Testis (tissue), 3 donors: ENCODE results near the gene S100A5. TPM values are rescaled to one million over a fixed set of nuclear protein-coding genes. Genes with fewer than 3 reads are reported as not detected.
"Not testable (repeated sequence)": the region's sequence is repeated elsewhere in the genome, so short reads cannot be mapped to it uniquely, and the experiment has no call there.

Experiments
- DNase-seq: peaks from one replicate; pipeline ENCODE4 v3.0.0-alpha.2; 2019
- H3K27ac ChIP-seq, 2 donors: fragments of 200-600 bp; sonication (generic); one replicate each; pipeline ENCODE4 v1.5.1; 2019
- H3K27me3 ChIP-seq: fragments of 200-600 bp; sonication (generic); one replicate; pipeline ENCODE4 v1.5.1; 2019
- H3K36me3 ChIP-seq: fragments of 200-600 bp; sonication (generic); one replicate; pipeline ENCODE4 v1.5.1; 2017; ENCODE audit warnings: low read depth; ENCODE audit errors: missing control alignments
- H3K4me1 ChIP-seq: fragments of 200-600 bp; sonication (generic); one replicate; pipeline ENCODE4 v1.5.1; 2019
- H3K4me3 ChIP-seq, 2 donors: fragments of 200-600 bp; sonication (generic); one replicate each; pipeline ENCODE4 v1.5.1; 2017 to 2019
- H3K9me3 ChIP-seq: fragments of 200-600 bp; sonication (generic); one replicate; pipeline ENCODE4 v1.5.1; 2017
- CTCF ChIP-seq, 3 experiments: fragments of 450-650 bp in 2 of 3; fragments of 200-600 bp in 1 of 3; sonication (generic) in 1 of 3; IDR thresholded peaks; one replicate each; pipeline ENCODE4 v1.5.1; 2016 to 2019; ENCODE audit warnings: antibody characterized with exemption in 3 of 3, mild to moderate bottlenecking in 2 of 3, moderate library complexity in 1 of 3
- POLR2A ChIP-seq: fragments of 450-650 bp; IDR thresholded peaks from one replicate; pipeline ENCODE4 v1.6.1; 2017; ENCODE audit warnings: antibody characterized with exemption, mild to moderate bottlenecking, moderate library complexity
- WGBS, 2 donors: methylation state at CpG; one replicate each; pipeline ENCODE4 v1.1.5; 2018; 5-methylcytosine and 5-hydroxymethylcytosine counted together
- intact Hi-C: fragments of 100-400 bp; cut with DNase I; formaldehyde crosslinking; loops from one replicate; pipeline ENCODE4 v1.15.1; 2023; ENCODE audit warnings: low total_unique reads
- polyA plus RNA-seq: library from polyadenylated mRNA; stranded (reverse); fragments of 350-450 nt; fragmentation: Illumina TruSeq; extraction: RNeasy Lipid Tissue Mini Kit (QIAGEN cat#74804); gene quantifications from one replicate; pipeline ENCODE4 v1.2.3, GENCODE V29; 2014; ENCODE audit warnings: low read depth, low replicate concordance; ENCODE audit not compliant: insufficient read depth
- total RNA-seq, 2 donors: library from RNA; depleted of rRNA; stranded (reverse); fragments of >200 nt; gene quantifications; one replicate each; pipeline ENCODE4 v1.2.3, GENCODE V29; 2016

Gene S100A5
- total and polyA plus RNA-seq, 3 donors from 2014 or later: 1.3 TPM; not detected in 2

- no peaks in the 10 kb centered on the region for H3K9me3 ChIP-seq
- H3K36me3 ChIP-seq: no peaks in the 10 kb centered on the region
- no peak overlapping the region for H3K27ac ChIP-seq
- TF ChIP-seq POLR2A: no peak
- no peak for TF ChIP-seq CTCF (IDR thresholded peaks at IDR 0.05)
- no peaks in the 10 kb centered on the region for H3K27me3 ChIP-seq
- WGBS, 2 donors: 72 to 75% methylated on average over 9 of the region's 9 CpGs
- intact Hi-C loops: no loop called here
- no peaks in the 10 kb centered on the region for H3K4me1 ChIP-seq
- H3K4me3 ChIP-seq: no peak overlapping the region
- no peak for DNase-seq
Observed at GRCh38 chr1:153577624-153578051, 36.9 kb upstream of the S100A5 start.

DNA sequence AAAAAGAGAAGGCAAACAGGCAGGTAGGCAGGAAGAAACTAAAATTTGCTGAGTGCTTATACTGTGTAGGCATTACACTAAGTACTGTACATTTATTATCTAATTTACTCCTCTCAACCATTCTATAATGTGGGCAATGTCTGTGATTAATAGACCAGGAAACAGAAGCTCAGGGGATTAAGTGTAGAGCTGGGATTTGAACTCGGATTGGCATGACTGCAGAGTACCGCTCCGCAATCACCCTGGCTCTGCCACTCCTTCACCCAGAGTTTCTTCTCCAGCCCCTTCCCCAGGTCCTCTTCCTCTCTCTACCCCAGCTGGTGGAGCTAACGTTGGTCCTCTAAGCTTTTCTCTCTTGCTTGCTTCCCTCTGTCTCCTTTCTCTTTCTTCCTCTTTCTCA is 36.4 kb upstream of the S100A5 start:
- intact Hi-C loops: no loop called here

DNA sequence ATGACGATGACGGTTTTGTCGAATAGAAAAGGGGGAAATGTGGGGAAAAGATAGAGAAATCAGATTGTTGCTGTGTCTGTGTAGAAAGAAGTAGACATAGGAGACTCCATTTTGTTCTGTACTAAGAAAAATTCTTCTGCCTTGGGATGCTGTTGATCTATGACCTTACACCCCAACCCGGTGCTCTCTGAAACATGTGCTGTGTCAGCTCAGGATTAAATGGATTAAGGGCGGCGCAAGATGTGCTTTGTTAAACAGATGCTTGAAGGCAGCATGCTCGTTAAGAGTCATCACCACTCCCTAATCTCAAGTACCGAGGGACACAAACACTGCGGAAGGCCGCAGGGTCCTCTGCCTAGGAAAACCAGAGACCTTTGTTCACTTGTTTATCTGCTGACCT is 34.8 kb upstream of the S100A5 start:
- H3K9me3 ChIP-seq, H3K27me3 ChIP-seq, H3K27ac ChIP-seq, H3K36me3 ChIP-seq, intact Hi-C loops, H3K4me1 ChIP-seq, H3K4me3 ChIP-seq, DNase-seq: not testable (repeated sequence)
- WGBS, 2 donors: 77 to 87% methylated on average over 10 of the region's 10 CpGs

More for the DNA sequence above, 36.4 kb upstream of the S100A5 start:
- TF ChIP-seq CTCF (IDR thresholded peaks at IDR 0.05) (no peak), POLR2A (no peak)
- Histone ChIP-seq H3K9me3 (no peaks in the 10 kb centered on the region), H3K36me3 (no peaks in the 10 kb centered on the region), H3K27ac (no peak overlapping the region), H3K27me3 (no peaks in the 10 kb centered on the region), H3K4me3 (no peak overlapping the region), H3K4me1 (no peaks in the 10 kb centered on the region)
- 76 to 88% methylated on average over 4 of the region's 4 CpGs for WGBS, 2 donors
- DNase-seq: no peak

- intact Hi-C loops, H3K27me3 ChIP-seq, H3K9me3 ChIP-seq, H3K4me3 ChIP-seq, H3K4me1 ChIP-seq, DNase-seq, H3K27ac ChIP-seq, H3K36me3 ChIP-seq: not testable (repeated sequence)
- WGBS, 2 donors: 55 to 79% methylated on average over 10 to 35 of the region's 35 CpGs
Observed at GRCh38 chr1:153575081-153575491, 34.4 kb upstream of the S100A5 start.

GRCh38 chr1:153573351-153573750 is 32.6 kb upstream of the S100A5 start:
- intact Hi-C loops: loop anchor here (5.0 kb wide), 1 partner anchor 61 kb away; no protein-coding TSS in a partner anchor
- peak overlapping the region in 1 of 2 donors; percentile 50 for H3K27ac ChIP-seq
- no peaks in the 10 kb centered on the region for H3K9me3 ChIP-seq
- 90 to 92% methylated on average over 3 of the region's 3 CpGs for WGBS, 2 donors
- no peaks in the 10 kb centered on the region for H3K27me3 ChIP-seq
- no peak for DNase-seq
- TF ChIP-seq POLR2A (no peak), CTCF (IDR thresholded peaks at IDR 0.05) (no peak)
- H3K4me3 ChIP-seq: no peak overlapping the region
- H3K4me1 ChIP-seq: no peaks in the 10 kb centered on the region
- H3K36me3 ChIP-seq: no peaks in the 10 kb centered on the region

GRCh38 chr1:153572569-153573015 is 31.9 kb upstream of the S100A5 start:
- intact Hi-C loops: loop anchor here (5.0 kb wide), 1 partner anchor 60 kb away; no protein-coding TSS in a partner anchor

More at GRCh38 chr1:153572569-153573015, 31.9 kb upstream of the S100A5 start:
- Histone ChIP-seq H3K9me3 (no peaks in the 10 kb centered on the region), H3K4me1 (peaks cover 6% of the 10 kb centered on the region), H3K27ac (peak overlapping the region in 1 of 2 donors; percentile 50), H3K4me3 (no peak overlapping the region), H3K36me3 (no peaks in the 10 kb centered on the region), H3K27me3 (no peaks in the 10 kb centered on the region)
- DNase-seq: peak; percentile 91
- TF ChIP-seq CTCF (IDR thresholded peaks at IDR 0.05) (peak; percentile 51 to 67 (median 65)), POLR2A (no peak)
- WGBS, 2 donors: 44 to 60% methylated on average over 1 to 3 of the region's 3 CpGs
